ENCODE measurements around the gene FBXW9.

- TF ChIP-seq CTCF (IDR thresholded peaks at IDR 0.05) = no peak
- TF ChIP-seq POLR2A (IDR thresholded peaks at IDR 0.05) = no peak
Observed at GRCh38 chr19:12701596-12702282, 5.3 kb upstream of the FBXW9 start.

All from thyroid gland (tissue), 4 donors.